SU-DHL-6 (cell line): ENCODE measurements around the gene TMPO.
"Not testable (repeated sequence)": the region's sequence is repeated elsewhere in the genome, so short reads cannot be mapped to it uniquely, and the experiment has no call there.

Experiments used
- H2AFZ ChIP-seq: fragments of 200-600 bp; sonication (generic); 2 replicates; pipeline ENCODE4 v1.6.1; 2014; ENCODE audit warnings: low read depth, mild to moderate bottlenecking, moderate library complexity, mixed read lengths, antibody characterized with exemption, low read length; ENCODE audit not compliant: severe bottlenecking
- H3F3A ChIP-seq: fragments of 200-600 bp; shearing (Covaris generic); 2 replicates; pipeline ENCODE4 v1.6.0; 2016; ENCODE audit warnings: antibody characterized with exemption, mild to moderate bottlenecking; ENCODE audit not compliant: insufficient read depth
- H3K27ac ChIP-seq: fragments of 200-600 bp; sonication (generic); 2 replicates; pipeline ENCODE4 v1.5.1; 2016; ENCODE audit warnings: low read depth, mild to moderate bottlenecking, low read length, moderate library complexity, mixed read lengths
- H3K27me3 ChIP-seq: fragments of 200-600 bp; sonication (generic), shearing (Covaris generic); 2 replicates; pipeline ENCODE4 v1.6.0; 2014; ENCODE audit warnings: mild to moderate bottlenecking, low read length
- H3K36me3 ChIP-seq: fragments of 200-600 bp; sonication (generic); 2 replicates; pipeline ENCODE4 v1.6.1; 2014; ENCODE audit warnings: mild to moderate bottlenecking, low read length, mixed read lengths
- H3K4me2 ChIP-seq: fragments of 300-600, 200-600 bp; shearing (Covaris generic), sonication (generic); 2 replicates; pipeline ENCODE4 v1.6.0; 2014; ENCODE audit warnings: low read length, low read depth, mild to moderate bottlenecking; ENCODE audit not compliant: poor library complexity, severe bottlenecking
- H3K4me3 ChIP-seq: fragments of 200-600 bp; sonication (generic); 2 replicates; pipeline ENCODE4 v1.5.1; 2014; ENCODE audit warnings: antibody characterized with exemption, low read length, mild to moderate bottlenecking, mixed read lengths; ENCODE audit not compliant: insufficient read depth, poor library complexity, severe bottlenecking
- H3K79me2 ChIP-seq: fragments of 200-600 bp; sonication (generic); 2 replicates; pipeline ENCODE4 v1.6.1; 2014; ENCODE audit warnings: mild to moderate bottlenecking, low read length, moderate library complexity; ENCODE audit not compliant: insufficient read depth
- H3K9ac ChIP-seq: fragments of 200-600 bp; sonication (generic); 2 replicates; pipeline ENCODE4 v1.7.0; 2014; ENCODE audit warnings: mild to moderate bottlenecking, low read length
- H3K9me2 ChIP-seq: fragments of 200-600 bp; sonication (generic); replicated peaks from 2 replicates; pipeline ENCODE4 v1.6.1; 2014; ENCODE audit warnings: low read length; ENCODE audit not compliant: insufficient read depth
- H3K9me3 ChIP-seq: fragments of 200-600 bp; sonication (generic); 2 replicates; pipeline ENCODE4 v1.6.1; 2014; ENCODE audit warnings: low read length, mixed read lengths; ENCODE audit not compliant: insufficient read depth
- H4K20me1 ChIP-seq: fragments of 200-600 bp; sonication (generic); 2 replicates; pipeline ENCODE4 v1.6.1; 2014; ENCODE audit warnings: low read depth, mild to moderate bottlenecking, antibody characterized with exemption, low read length, moderate library complexity, mixed read lengths
- EZH2phosphoT487 ChIP-seq: fragments of 200-600 bp; sonication (generic), shearing (Covaris generic); conservative IDR thresholded peaks from 2 replicates; pipeline ENCODE4 v1.6.1; 2018; ENCODE audit warnings: mild to moderate bottlenecking, antibody characterized with exemption, low read length, moderate library complexity, mixed read lengths
- TF ChIP-seq, protein P1 (sequence below): fragments of 200-600 bp; sonication (generic); IDR thresholded peaks from one replicate; pipeline ENCODE4 v1.5.1; 2017; ENCODE audit warnings: antibody characterized with exemption, mild to moderate bottlenecking, low read length, moderate library complexity; ENCODE audit not compliant: insufficient read depth, poor library complexity, severe bottlenecking

TMPO gene

DNA sequence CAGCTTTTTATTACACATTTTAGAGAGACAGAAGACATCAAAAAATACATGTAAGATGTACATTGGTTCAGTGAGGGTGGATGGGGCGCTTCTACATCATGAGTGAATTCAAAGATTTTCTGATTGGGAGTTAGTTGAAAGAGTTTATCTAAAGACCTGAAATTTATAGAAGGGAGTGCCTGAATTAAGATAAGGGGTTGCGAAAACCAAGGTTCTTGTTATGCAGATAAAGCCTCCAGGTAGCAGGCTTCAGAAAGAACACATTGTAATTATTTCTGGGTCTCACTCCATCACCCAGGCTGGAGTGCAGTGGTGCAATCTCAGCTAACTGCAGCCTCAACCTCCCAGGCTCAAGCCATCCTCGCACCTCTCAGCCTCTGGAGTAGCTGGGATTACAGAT lies 26.2 kb upstream of the TMPO start:
- no peaks in the 10 kb centered on the region for H3K9me3 ChIP-seq
- no peaks in the 10 kb centered on the region for H3K36me3 ChIP-seq
- H3K4me3 ChIP-seq = no peak overlapping the region
- H3F3A ChIP-seq = no peaks in the 10 kb centered on the region
- H3K27me3 ChIP-seq = no peaks in the 10 kb centered on the region
- H2AFZ ChIP-seq = no peak overlapping the region
- no peak overlapping the region for H3K4me2 ChIP-seq
- TF ChIP-seq, protein P1, sequence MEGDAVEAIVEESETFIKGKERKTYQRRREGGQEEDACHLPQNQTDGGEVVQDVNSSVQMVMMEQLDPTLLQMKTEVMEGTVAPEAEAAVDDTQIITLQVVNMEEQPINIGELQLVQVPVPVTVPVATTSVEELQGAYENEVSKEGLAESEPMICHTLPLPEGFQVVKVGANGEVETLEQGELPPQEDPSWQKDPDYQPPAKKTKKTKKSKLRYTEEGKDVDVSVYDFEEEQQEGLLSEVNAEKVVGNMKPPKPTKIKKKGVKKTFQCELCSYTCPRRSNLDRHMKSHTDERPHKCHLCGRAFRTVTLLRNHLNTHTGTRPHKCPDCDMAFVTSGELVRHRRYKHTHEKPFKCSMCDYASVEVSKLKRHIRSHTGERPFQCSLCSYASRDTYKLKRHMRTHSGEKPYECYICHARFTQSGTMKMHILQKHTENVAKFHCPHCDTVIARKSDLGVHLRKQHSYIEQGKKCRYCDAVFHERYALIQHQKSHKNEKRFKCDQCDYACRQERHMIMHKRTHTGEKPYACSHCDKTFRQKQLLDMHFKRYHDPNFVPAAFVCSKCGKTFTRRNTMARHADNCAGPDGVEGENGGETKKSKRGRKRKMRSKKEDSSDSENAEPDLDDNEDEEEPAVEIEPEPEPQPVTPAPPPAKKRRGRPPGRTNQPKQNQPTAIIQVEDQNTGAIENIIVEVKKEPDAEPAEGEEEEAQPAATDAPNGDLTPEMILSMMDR = no peak
- TF ChIP-seq EZH2phosphoT487 = no peak
- H3K9me2 ChIP-seq = no peaks in the 10 kb centered on the region
- no peak overlapping the region for H3K27ac ChIP-seq
- no peaks in the 10 kb centered on the region for H3K79me2 ChIP-seq
- H3K9ac ChIP-seq = no peak overlapping the region
- H4K20me1 ChIP-seq = no peaks in the 10 kb centered on the region

DNA sequence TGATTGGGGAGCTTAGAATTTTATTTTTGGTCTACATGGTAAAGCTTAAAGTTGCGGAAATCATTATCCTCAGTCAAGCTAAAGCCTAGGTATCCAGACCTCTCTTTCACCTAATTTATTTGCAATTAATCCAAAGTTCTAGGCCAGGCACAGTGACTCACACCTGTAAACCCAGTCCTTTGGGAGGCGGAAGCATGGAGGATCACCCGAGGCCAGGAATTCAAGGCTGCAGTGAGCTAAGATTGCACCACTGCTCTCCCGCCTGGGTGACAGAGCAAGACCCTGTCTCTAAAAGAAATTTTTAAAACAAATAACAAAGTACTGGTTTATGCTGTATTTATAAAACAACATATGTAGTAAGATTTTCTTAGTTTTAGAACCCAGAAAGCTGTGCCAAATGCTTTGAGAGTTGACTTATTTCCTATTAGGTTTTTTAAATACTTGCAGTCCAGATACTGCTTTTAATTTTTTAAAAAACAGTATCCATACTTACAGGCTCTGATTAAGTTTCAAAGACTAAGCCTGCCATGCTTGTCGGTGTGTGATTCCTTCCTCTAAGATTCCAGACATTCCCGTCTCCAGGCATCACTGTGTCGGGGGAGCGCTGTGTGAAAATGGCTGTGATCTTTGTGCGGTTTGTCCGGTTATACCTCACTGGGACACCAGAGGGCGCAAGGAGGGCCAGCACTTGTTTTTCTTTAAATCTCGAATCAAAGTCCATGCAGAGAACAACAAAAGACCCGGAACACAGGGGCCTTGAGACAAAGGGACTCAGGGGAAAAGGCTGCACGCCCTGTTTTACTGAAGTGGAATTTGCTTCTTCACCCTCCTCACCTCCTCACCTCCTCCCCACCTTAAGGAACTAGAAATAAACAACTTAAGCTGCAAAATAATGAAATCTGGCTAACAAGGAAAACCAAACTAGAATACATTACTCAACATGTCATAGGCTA lies 24.6 kb upstream of the TMPO start:
- Histone ChIP-seq H3F3A (no peaks in the 10 kb centered on the region), H3K4me2 (peak overlapping the region; percentile 55), H3K9me2 (no peaks in the 10 kb centered on the region), H3K9ac (peak overlapping the region; percentile 43; the same call in 1 of the 2 replicates), H4K20me1 (no peaks in the 10 kb centered on the region), H3K79me2 (no peaks in the 10 kb centered on the region), H3K27ac (peak overlapping the region; percentile 56; the same call in 1 of the 2 replicates), H2AFZ (peak overlapping the region; percentile 99), H3K4me3 (no peak overlapping the region), H3K36me3 (no peaks in the 10 kb centered on the region), H3K9me3 (no peaks in the 10 kb centered on the region), H3K27me3 (no peaks in the 10 kb centered on the region)
- TF ChIP-seq, protein P1 = peak; percentile 63
- no peak for TF ChIP-seq EZH2phosphoT487

DNA sequence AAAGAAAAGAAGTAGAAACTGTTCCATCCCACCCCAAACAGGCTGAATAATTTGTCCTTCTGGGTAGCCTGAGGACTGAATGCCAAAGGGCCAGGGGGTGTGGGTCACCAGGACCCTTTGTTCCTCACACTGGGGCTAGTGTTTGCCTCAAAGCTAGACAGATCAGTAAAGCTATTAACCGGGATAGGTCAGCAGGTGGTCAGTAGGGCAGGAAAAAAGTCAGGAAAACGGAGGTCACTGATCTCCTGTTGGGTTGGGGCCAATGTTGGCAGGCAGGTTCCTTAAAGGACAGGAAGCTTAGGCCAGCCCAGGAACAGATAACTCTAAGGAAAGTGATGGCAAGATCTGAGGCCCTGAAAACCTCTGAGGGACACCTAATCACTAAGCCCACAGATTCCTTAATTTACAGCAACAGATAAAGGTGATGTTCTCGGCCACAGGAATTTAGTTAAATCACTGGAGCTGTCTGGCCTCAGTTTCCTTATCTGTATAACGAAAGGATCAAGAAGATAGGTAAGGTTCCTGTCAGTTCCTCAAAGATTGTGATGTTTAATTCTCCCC lies 22.7 kb upstream of the TMPO start:
- H3K79me2 ChIP-seq = no peaks in the 10 kb centered on the region
- H4K20me1 ChIP-seq = no peaks in the 10 kb centered on the region
- no peak for TF ChIP-seq EZH2phosphoT487
- TF ChIP-seq, protein P1 = no peak
- no peak overlapping the region for H3K4me3 ChIP-seq
- no peaks in the 10 kb centered on the region for H3K9me2 ChIP-seq
- H3F3A ChIP-seq = no peaks in the 10 kb centered on the region
- H3K9me3 ChIP-seq = no peaks in the 10 kb centered on the region
- no peak overlapping the region for H2AFZ ChIP-seq
- no peak overlapping the region for H3K9ac ChIP-seq
- H3K4me2 ChIP-seq = no peak overlapping the region
- H3K27me3 ChIP-seq = no peaks in the 10 kb centered on the region
- H3K27ac ChIP-seq = no peak overlapping the region
- H3K36me3 ChIP-seq = no peaks in the 10 kb centered on the region

DNA sequence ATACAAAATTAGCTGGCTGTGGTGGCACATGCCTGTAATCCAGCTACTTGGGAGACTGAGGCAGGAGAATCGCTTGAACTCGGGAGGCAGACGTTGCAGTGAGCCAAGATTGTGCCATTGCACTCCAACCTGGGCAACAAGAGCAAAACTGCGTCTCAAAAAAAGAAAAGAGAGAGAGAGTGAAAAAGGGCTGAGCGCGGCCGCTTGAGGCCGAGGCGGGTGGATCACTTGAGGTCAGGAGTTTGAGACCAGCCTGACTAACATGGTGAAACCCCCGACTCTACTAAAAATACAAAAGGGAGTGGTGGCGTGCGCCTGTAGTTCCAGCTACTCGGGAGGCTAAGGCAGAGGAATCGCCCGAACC lies 14.1 kb upstream of the TMPO start:
- not testable (repeated sequence) for H3K27me3 ChIP-seq, H2AFZ ChIP-seq, H3K4me2 ChIP-seq, H3K79me2 ChIP-seq, H3K9me3 ChIP-seq, H3K9ac ChIP-seq, H4K20me1 ChIP-seq, H3K27ac ChIP-seq, H3K9me2 ChIP-seq, H3K36me3 ChIP-seq, H3K4me3 ChIP-seq
- H3F3A ChIP-seq = peaks cover 20% of the 10 kb centered on the region; the same call in 1 of the 2 replicates
